NCI-H510A treated with DMSO at 0.1 percent for 48 hours (cell line): ENCODE measurements around the gene MAGEF1.
A peak's percentile ranks its signal among the peaks of the same experiment; 100 is the strongest.
"Not testable (repeated sequence)": the region's sequence is repeated elsewhere in the genome, so short reads cannot be mapped to it uniquely, and the experiment has no call there.

Experiments
- DNase-seq: peaks from one replicate; lab custom pipeline; 2025; lab: John Stamatoyannopoulos, UW

Gene MAGEF1

GRCh38 chr3:184742676-184743135, 30.8 kb upstream of the MAGEF1 start:
- no peak for DNase-seq

- no peak for DNase-seq
Measured at GRCh38 chr3:184741798-184742675, 30.2 kb upstream of the MAGEF1 start.

GRCh38 chr3:184741259-184741556, 29.3 kb upstream of the MAGEF1 start:
- no peak for DNase-seq

GRCh38 chr3:184740509-184741258, 28.8 kb upstream of the MAGEF1 start:
- DNase-seq = no peak

- no peak for DNase-seq
Measured at GRCh38 chr3:184739594-184740505, 28.0 kb upstream of the MAGEF1 start.

GRCh38 chr3:184738982-184739381, 27.1 kb upstream of the MAGEF1 start:
- DNase-seq = no peak

- no peak for DNase-seq
Measured at GRCh38 chr3:184738506-184738890, 26.6 kb upstream of the MAGEF1 start.

- DNase-seq = peak; percentile 29
Measured at GRCh38 chr3:184737641-184738505, 26.0 kb upstream of the MAGEF1 start.

- no peak for DNase-seq
Measured at GRCh38 chr3:184737063-184737462, 25.2 kb upstream of the MAGEF1 start.

GRCh38 chr3:184734903-184735701, 23.2 kb upstream of the MAGEF1 start:
- DNase-seq = no peak

GRCh38 chr3:184733971-184734608, 22.2 kb upstream of the MAGEF1 start:
- DNase-seq = no peak

GRCh38 chr3:184733181-184733580, 21.3 kb upstream of the MAGEF1 start:
- DNase-seq = no peak

GRCh38 chr3:184731786-184732537, 20.1 kb upstream of the MAGEF1 start:
- DNase-seq = no peak

GRCh38 chr3:184730924-184731323, 19.1 kb upstream of the MAGEF1 start:
- DNase-seq = no peak

- not testable (repeated sequence) for DNase-seq
Measured at GRCh38 chr3:184729154-184729553, 17.3 kb upstream of the MAGEF1 start.

GRCh38 chr3:184728010-184728527, 16.2 kb upstream of the MAGEF1 start:
- no peak for DNase-seq

GRCh38 chr3:184727357-184728009, 15.6 kb upstream of the MAGEF1 start:
- peak; percentile 95 for DNase-seq

- DNase-seq = no peak
Measured at GRCh38 chr3:184726497-184726896, 14.6 kb upstream of the MAGEF1 start.
